GM12872 (cell line): ENCODE measurements around the gene TSPAN18.

Experiments
- CTCF ChIP-seq: IDR thresholded peaks from 3 replicates; pipeline ENCODE4 v1.5.1; 2011; ENCODE audit warnings: low read depth, mild to moderate bottlenecking, low read length, moderate library complexity; ENCODE audit not compliant: insufficient read depth

TSPAN18 gene

GRCh38 chr11:44770401-44770800 lies 43.6 kb downstream of the TSPAN18 start:
- no peak for TF ChIP-seq CTCF

GRCh38 chr11:44771252-44771734 lies 44.5 kb downstream of the TSPAN18 start:
- TF ChIP-seq CTCF: no peak

GRCh38 chr11:44771841-44772240 lies 45.1 kb downstream of the TSPAN18 start:
- TF ChIP-seq CTCF: no peak

- no peak for TF ChIP-seq CTCF
These were observed 46.7 kb downstream of the TSPAN18 start for GRCh38 chr11:44773351-44773965.

GRCh38 chr11:44774108-44774507 lies 47.3 kb downstream of the TSPAN18 start:
- no peak for TF ChIP-seq CTCF

GRCh38 chr11:44774731-44775130 lies 48.0 kb downstream of the TSPAN18 start:
- TF ChIP-seq CTCF: no peak

- peak; percentile 81 for TF ChIP-seq CTCF
These were observed 48.7 kb downstream of the TSPAN18 start for GRCh38 chr11:44775366-44775984.
